ENCODE data around the gene GSTCD.
"Not testable (repeated sequence)": the region's sequence is repeated elsewhere in the genome, so short reads cannot be mapped to it uniquely, and the experiment has no call there.

Gene GSTCD

GRCh38 chr4:105719204-105719603 lies 10.6 kb downstream of the GSTCD start:
- DNase-seq, result no peak

- no peak for DNase-seq
Measured at GRCh38 chr4:105725623-105726022, 17.0 kb downstream of the GSTCD start.

GRCh38 chr4:105729895-105730294 lies 21.3 kb downstream of the GSTCD start:
- DNase-seq, result not testable (repeated sequence)

GRCh38 chr4:105735217-105735616 lies 26.6 kb downstream of the GSTCD start:
- DNase-seq, result not testable (repeated sequence)

- DNase-seq, result no peak
Measured at GRCh38 chr4:105741548-105741947, 33.0 kb downstream of the GSTCD start.

GRCh38 chr4:105748222-105748621 lies 39.6 kb downstream of the GSTCD start:
- no peak for DNase-seq

GRCh38 chr4:105751718-105752299 lies 43.2 kb downstream of the GSTCD start:
- no peak for DNase-seq

- DNase-seq, result no peak
Measured at GRCh38 chr4:105753361-105753760, 44.8 kb downstream of the GSTCD start.

- no peak for DNase-seq
Measured at GRCh38 chr4:105755375-105755774, 46.8 kb downstream of the GSTCD start.

GRCh38 chr4:105758958-105759357 lies 50.4 kb downstream of the GSTCD start:
- no peak for DNase-seq

- no peak for DNase-seq
Measured at GRCh38 chr4:105765690-105766407, 57.3 kb downstream of the GSTCD start.

GRCh38 chr4:105767579-105767978 lies 59.0 kb downstream of the GSTCD start:
- DNase-seq, result no peak

GRCh38 chr4:105770524-105770923 lies 61.9 kb downstream of the GSTCD start:
- not testable (repeated sequence) for DNase-seq

- not testable (repeated sequence) for DNase-seq
Measured at GRCh38 chr4:105772065-105772464, 63.5 kb downstream of the GSTCD start.

GRCh38 chr4:105775760-105776415 lies 67.3 kb downstream of the GSTCD start:
- not testable (repeated sequence) for DNase-seq

GRCh38 chr4:105780176-105780575 lies 71.6 kb downstream of the GSTCD start:
- no peak for DNase-seq

GRCh38 chr4:105784761-105785160 lies 76.2 kb downstream of the GSTCD start:
- DNase-seq, result no peak

GRCh38 chr4:105785792-105786191 lies 77.2 kb downstream of the GSTCD start:
- no peak for DNase-seq

- DNase-seq, result no peak
Measured at GRCh38 chr4:105786748-105787147, 78.2 kb downstream of the GSTCD start.

- DNase-seq, result no peak
Measured at GRCh38 chr4:105797225-105797624, 88.6 kb downstream of the GSTCD start.

- no peak for DNase-seq
Measured at GRCh38 chr4:105805501-105806120, 97.0 kb downstream of the GSTCD start.

GRCh38 chr4:105807496-105807895 lies 98.9 kb downstream of the GSTCD start:
- no peak for DNase-seq

GRCh38 chr4:105808030-105808749 lies 99.6 kb downstream of the GSTCD start:
- no peak for DNase-seq
